Endodermal cell (in vitro differentiated cells): ENCODE measurements around the gene CLIC4. TPM values are rescaled to one million over a fixed set of nuclear protein-coding genes. Genes with fewer than 3 reads are reported as not detected.

Experiments used
- DNase-seq: peaks from one replicate; pipeline ENCODE4 v3.0.0-alpha.2; 2017
- H3K27ac ChIP-seq: 2 replicates; pipeline ENCODE4 v1.5.1; 2013; ENCODE audit warnings: mild to moderate bottlenecking, low read depth, low read length, moderate library complexity
- H3K27me3 ChIP-seq: 2 replicates; pipeline ENCODE4 v1.6.1; 2013; ENCODE audit warnings: mild to moderate bottlenecking, low read length, moderate library complexity; ENCODE audit not compliant: insufficient read depth, control insufficient read depth, poor library complexity, severe bottlenecking
- H3K36me3 ChIP-seq: 2 replicates; pipeline ENCODE4 v1.7.0; 2013; ENCODE audit warnings: mild to moderate bottlenecking, low read length, moderate library complexity; ENCODE audit not compliant: control insufficient read depth, insufficient read depth
- H3K4me1 ChIP-seq: one replicate; pipeline ENCODE4 v1.7.0; 2013; ENCODE audit warnings: low read length; ENCODE audit not compliant: control insufficient read depth, insufficient read depth
- H3K4me3 ChIP-seq: 2 replicates; pipeline ENCODE4 v1.5.1; 2013; ENCODE audit warnings: mild to moderate bottlenecking, low read length, moderate library complexity
- H3K9ac ChIP-seq: 2 replicates; pipeline ENCODE4 v1.6.1; 2013; ENCODE audit warnings: mild to moderate bottlenecking, low read length, moderate library complexity; ENCODE audit not compliant: poor library complexity, severe bottlenecking; ENCODE audit errors: extremely low read depth
- H3K9me3 ChIP-seq: 2 replicates; pipeline ENCODE4 v1.6.1; 2013; ENCODE audit warnings: mild to moderate bottlenecking, low read length, moderate library complexity; ENCODE audit not compliant: control insufficient read depth
- H3K27ac Mint-ChIP-seq: 2 replicates; pipeline ENCODE4 v1.8.0; 2020; ENCODE audit warnings: mixed read lengths
- H3K27me3 Mint-ChIP-seq: 2 replicates; pipeline ENCODE4 v1.8.0; 2021; ENCODE audit warnings: mild to moderate bottlenecking, mixed read lengths; ENCODE audit not compliant: insufficient read depth
- H3K36me3 Mint-ChIP-seq: 2 replicates; pipeline ENCODE4 v1.8.0; 2020; ENCODE audit warnings: low read depth, mixed read lengths
- H3K4me1 Mint-ChIP-seq: 2 replicates; pipeline ENCODE4 v1.8.0; 2020; ENCODE audit warnings: mixed read lengths
- H3K4me3 Mint-ChIP-seq: 2 replicates; pipeline ENCODE4 v1.8.0; 2020; ENCODE audit warnings: mild to moderate bottlenecking, moderate library complexity, mixed read lengths
- H3K9me3 Mint-ChIP-seq: 2 replicates; pipeline ENCODE4 v1.8.0; 2020; ENCODE audit warnings: mild to moderate bottlenecking, mixed read lengths
- WGBS, 2 experiments: methylation state at CpG; one replicate each; pipeline versions ENCODE4 v1.1.5 to v1.1.7; 2013; ENCODE audit warnings: missing lambda C conversion rate in 2 of 2, mixed read lengths in 1 of 2; ENCODE audit not compliant: insufficient coverage in 1 of 2, insufficient read length in 1 of 2; 5-methylcytosine and 5-hydroxymethylcytosine counted together
- total RNA-seq, 2 donors: library from RNA; stranded (reverse); fragmentation: NEBNext Ultra II Directional in 1 of 2; extraction: Animal tissue kit (Norgen Biotek cat#: 25700) in 1 of 2; gene quantifications; 2 replicates in 1 of 2; 3 replicates in 1 of 2; pipeline ENCODE4 v1.2.1, GENCODE V29; 2021
- TF ChIP-seq, protein P1 (sequence below): fragments of 200-600 bp; sonication (generic); conservative IDR thresholded peaks from 2 replicates; pipeline ENCODE4 v1.5.0; 2021; ENCODE audit warnings: antibody characterized with exemption, mild to moderate bottlenecking

The CLIC4 gene
- total RNA-seq, 2 donors from 2014 or later: 119 to 146 TPM

DNA sequence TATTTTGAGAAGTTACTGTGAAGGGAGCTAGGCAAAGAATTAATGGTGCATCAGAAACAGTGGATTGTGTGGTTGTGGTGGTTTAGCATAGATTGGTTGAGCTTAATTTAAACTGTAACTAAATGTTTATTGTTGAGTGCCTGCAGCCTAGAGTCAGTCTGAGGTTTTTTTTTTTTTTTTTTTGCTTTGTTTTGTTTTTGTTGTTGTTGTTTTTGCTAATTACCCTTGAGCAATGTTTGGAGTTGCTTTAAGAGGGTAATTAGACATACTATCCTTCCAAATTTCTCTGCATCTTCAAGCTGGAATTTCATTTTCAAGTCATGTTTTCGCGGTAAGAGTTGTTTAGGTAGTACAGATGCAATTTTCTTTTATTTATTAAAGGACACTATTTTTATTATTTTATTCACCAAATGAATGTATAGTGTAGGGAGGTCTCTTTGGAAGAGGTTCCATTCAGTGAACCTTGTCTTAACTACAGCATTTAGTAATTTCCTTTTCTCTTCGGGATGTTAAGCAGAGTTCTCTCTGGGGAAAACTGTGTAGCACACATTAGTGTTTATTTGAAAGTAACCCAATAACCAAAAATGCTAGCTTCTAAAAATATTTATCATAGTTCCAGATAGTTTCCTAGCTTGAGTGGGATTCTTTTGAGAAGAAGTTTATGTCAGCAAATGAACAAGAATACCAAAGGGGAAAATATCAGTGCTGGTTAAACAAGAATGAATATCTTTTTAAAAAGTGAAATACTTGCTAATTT, 82.3 kb downstream of the CLIC4 start:
- H3K27ac Mint-ChIP-seq: no peak overlapping the region
- no peaks in the 10 kb centered on the region for H3K4me1 ChIP-seq
- no peak overlapping the region for H3K27ac ChIP-seq

DNA sequence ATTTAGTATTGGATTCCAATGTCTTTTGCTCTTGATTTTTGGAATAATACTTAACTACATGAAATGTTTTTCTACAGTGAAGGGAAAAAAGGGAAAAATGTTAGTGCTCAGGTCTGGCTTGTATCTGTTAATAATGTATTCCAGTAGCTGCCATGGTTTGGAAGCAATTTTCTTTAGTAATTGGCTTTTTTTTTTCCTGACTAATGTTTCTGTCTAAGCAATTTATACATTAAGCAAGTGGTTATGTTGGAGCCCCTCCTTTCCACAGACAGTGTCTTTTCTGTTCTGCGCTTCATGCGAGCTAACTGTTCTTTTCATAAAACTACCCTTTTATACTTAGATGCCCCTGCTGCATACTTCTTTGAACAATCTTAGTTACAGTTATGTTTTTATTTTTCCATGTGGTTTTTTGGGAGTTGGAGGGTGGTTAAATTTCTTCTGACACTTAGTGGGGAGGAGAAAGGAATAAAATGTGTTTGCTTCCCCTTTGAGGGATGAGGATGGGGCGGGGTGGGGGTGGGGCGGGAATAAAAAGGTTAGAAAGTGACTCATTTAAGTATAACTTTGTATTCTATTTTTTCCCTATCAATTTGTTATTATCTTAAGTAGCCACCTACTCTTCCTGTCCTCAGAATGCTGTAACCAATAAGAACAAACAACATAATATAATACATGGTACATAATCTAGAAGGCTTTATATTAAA, 83.1 kb downstream of the CLIC4 start:
- H3K9ac ChIP-seq: no peak overlapping the region
- H3K4me3 Mint-ChIP-seq: no peak overlapping the region
- H3K27ac Mint-ChIP-seq: no peak overlapping the region
- H3K4me3 ChIP-seq: no peak overlapping the region
- 100% methylated on average over 1 to 2 of the region's 4 CpGs for WGBS, 2 experiments
- H3K36me3 Mint-ChIP-seq: peaks cover 3% of the 10 kb centered on the region
- peaks cover 37% of the 10 kb centered on the region for H3K36me3 ChIP-seq
- H3K27ac ChIP-seq: no peak overlapping the region
- no peaks in the 10 kb centered on the region for H3K27me3 Mint-ChIP-seq
- no peaks in the 10 kb centered on the region for H3K4me1 ChIP-seq
- H3K27me3 ChIP-seq: no peaks in the 10 kb centered on the region
- peaks cover 19% of the 10 kb centered on the region for H3K4me1 Mint-ChIP-seq
- TF ChIP-seq, protein P1, sequence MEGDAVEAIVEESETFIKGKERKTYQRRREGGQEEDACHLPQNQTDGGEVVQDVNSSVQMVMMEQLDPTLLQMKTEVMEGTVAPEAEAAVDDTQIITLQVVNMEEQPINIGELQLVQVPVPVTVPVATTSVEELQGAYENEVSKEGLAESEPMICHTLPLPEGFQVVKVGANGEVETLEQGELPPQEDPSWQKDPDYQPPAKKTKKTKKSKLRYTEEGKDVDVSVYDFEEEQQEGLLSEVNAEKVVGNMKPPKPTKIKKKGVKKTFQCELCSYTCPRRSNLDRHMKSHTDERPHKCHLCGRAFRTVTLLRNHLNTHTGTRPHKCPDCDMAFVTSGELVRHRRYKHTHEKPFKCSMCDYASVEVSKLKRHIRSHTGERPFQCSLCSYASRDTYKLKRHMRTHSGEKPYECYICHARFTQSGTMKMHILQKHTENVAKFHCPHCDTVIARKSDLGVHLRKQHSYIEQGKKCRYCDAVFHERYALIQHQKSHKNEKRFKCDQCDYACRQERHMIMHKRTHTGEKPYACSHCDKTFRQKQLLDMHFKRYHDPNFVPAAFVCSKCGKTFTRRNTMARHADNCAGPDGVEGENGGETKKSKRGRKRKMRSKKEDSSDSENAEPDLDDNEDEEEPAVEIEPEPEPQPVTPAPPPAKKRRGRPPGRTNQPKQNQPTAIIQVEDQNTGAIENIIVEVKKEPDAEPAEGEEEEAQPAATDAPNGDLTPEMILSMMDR: no peak
- no peak for DNase-seq
- no peaks in the 10 kb centered on the region for H3K9me3 ChIP-seq
- H3K9me3 Mint-ChIP-seq: no peaks in the 10 kb centered on the region

More for the DNA sequence above, 82.3 kb downstream of the CLIC4 start:
- Histone ChIP-seq H3K27me3 (no peaks in the 10 kb centered on the region), H3K4me3 (no peak overlapping the region), H3K9me3 (no peaks in the 10 kb centered on the region), H3K9ac (no peak overlapping the region), H3K36me3 (peaks cover 37% of the 10 kb centered on the region)
- H3K27me3 Mint-ChIP-seq: no peaks in the 10 kb centered on the region
- peaks cover 26% of the 10 kb centered on the region for H3K4me1 Mint-ChIP-seq
- peaks cover 5% of the 10 kb centered on the region for H3K36me3 Mint-ChIP-seq
- DNase-seq: no peak
- no peaks in the 10 kb centered on the region for H3K9me3 Mint-ChIP-seq
- H3K4me3 Mint-ChIP-seq: no peak overlapping the region
- TF ChIP-seq, protein P1: no peak
- WGBS, 2 experiments: no CpG with 5 or more reads among the region's 3 CpGs

DNA sequence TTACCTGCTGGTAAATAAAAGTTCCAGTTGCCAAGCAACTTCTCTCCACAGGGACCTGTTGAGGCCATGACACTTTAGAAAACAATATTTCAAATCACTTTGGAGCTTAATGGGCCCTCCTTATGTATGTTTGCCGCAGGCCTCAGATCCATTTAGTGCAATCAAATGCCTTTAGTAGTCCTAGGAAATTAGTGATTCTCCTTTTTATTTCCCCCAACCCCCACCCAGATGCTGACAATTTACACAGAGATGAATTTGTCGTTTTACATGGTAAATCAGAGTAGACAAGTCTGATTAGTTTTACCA, 83.6 kb downstream of the CLIC4 start:
- H3K27ac Mint-ChIP-seq: no peak overlapping the region
- Histone ChIP-seq H3K9me3 (no peaks in the 10 kb centered on the region), H3K4me3 (no peak overlapping the region), H3K36me3 (peaks cover 37% of the 10 kb centered on the region), H3K4me1 (no peaks in the 10 kb centered on the region), H3K27ac (no peak overlapping the region), H3K27me3 (no peaks in the 10 kb centered on the region), H3K9ac (no peak overlapping the region)
- H3K4me3 Mint-ChIP-seq: no peak overlapping the region
- peaks cover 3% of the 10 kb centered on the region for H3K36me3 Mint-ChIP-seq
- H3K27me3 Mint-ChIP-seq: no peaks in the 10 kb centered on the region
- 90% methylated on average over 2 of the region's 2 CpGs; no CpG with 5 or more reads in 1 of the 2 experiments for WGBS, 2 experiments
- H3K9me3 Mint-ChIP-seq: no peaks in the 10 kb centered on the region
- peaks cover 16% of the 10 kb centered on the region for H3K4me1 Mint-ChIP-seq
- no peak for DNase-seq
- TF ChIP-seq, protein P1: no peak
